IMR-90 (cell line): ENCODE data around the gene NAPB. TPM values are rescaled to one million over a fixed set of nuclear protein-coding genes. Genes with fewer than 3 reads are reported as not detected.

Source experiments
- ATAC-seq: fragments of 200-7000 bp; cut with Tn5 transposase; 2 replicates; pipeline ENCODE4 v1.9.1; 2020; ENCODE audit warnings: low read depth, mild to moderate bottlenecking, moderate library complexity
- BruUV-seq: library from RNA; stranded (reverse); fragments of 400-500 nt; replicated peaks from 2 replicates; lab custom pipeline; 2021; lab: Mats Ljungman, UMichigan
- CTCF ChIA-PET: fragments of 300-600 bp; formaldehyde crosslinking; extraction: SDS; loops from one replicate; lab custom pipeline; 2021; ENCODE audit warnings: antibody characterized with exemption; lab: Yijun Ruan, JAX
- POLR2A ChIA-PET: fragments of 300-600 bp; sonication (Branson Sonifier 250); formaldehyde crosslinking; loops from one replicate; lab custom pipeline; 2022; ENCODE audit warnings: antibody characterized with exemption; ENCODE audit not compliant: unreplicated experiment; lab: Charles Lee
- DNase-seq: peaks from one replicate; pipeline ENCODE4 v3.0.0; 2013
- H2AFZ ChIP-seq: replicated peaks from 2 replicates; pipeline ENCODE3; 2013; ENCODE audit warnings: low read length, mild to moderate bottlenecking; ENCODE audit not compliant: poor library complexity
- H2AK5ac ChIP-seq: 2 replicates; pipeline ENCODE4 v1.6.1; 2013; ENCODE audit warnings: low read depth, low read length, inconsistent platforms
- H2AK9ac ChIP-seq: replicated peaks from 2 replicates; pipeline ENCODE3; 2013; ENCODE audit warnings: mild to moderate bottlenecking, low read depth, low read length, moderate library complexity; ENCODE audit not compliant: poor library complexity
- H2BK120ac ChIP-seq: 2 replicates; pipeline ENCODE4 v1.6.1; 2013; ENCODE audit warnings: low read depth, low read length, inconsistent platforms
- H2BK15ac ChIP-seq: 3 replicates; pipeline ENCODE4 v1.6.1; 2013; ENCODE audit warnings: low read depth, low read length, inconsistent platforms
- H2BK20ac ChIP-seq: 2 replicates; pipeline ENCODE4 v1.6.1; 2013; ENCODE audit warnings: low read depth, mild to moderate bottlenecking, inconsistent platforms, low read length, moderate library complexity
- H2BK5ac ChIP-seq: 2 replicates; pipeline ENCODE4 v1.6.1; 2013; ENCODE audit warnings: mild to moderate bottlenecking, low read depth, low read length, inconsistent platforms; ENCODE audit not compliant: poor library complexity, severe bottlenecking
- H3K14ac ChIP-seq: replicated peaks from 2 replicates; pipeline ENCODE4 v1.6.1; 2013; ENCODE audit warnings: low read depth, low read length, inconsistent platforms
- H3K18ac ChIP-seq: 2 replicates; pipeline ENCODE4 v1.6.1; 2013; ENCODE audit warnings: low read depth, low read length, control low read depth
- H3K23ac ChIP-seq: 2 replicates; pipeline ENCODE4 v1.6.1; 2013; ENCODE audit warnings: low read depth, low read length, inconsistent platforms
- H3K27ac ChIP-seq: 2 replicates; pipeline ENCODE4 v1.5.1; 2013; ENCODE audit warnings: mild to moderate bottlenecking, control low read depth, low read length; ENCODE audit not compliant: insufficient read depth
- H3K27me3 ChIP-seq: 2 replicates; pipeline ENCODE4 v1.6.1; 2013; ENCODE audit warnings: low read length; ENCODE audit not compliant: control insufficient read depth, insufficient read depth
- H3K36me3 ChIP-seq: 2 replicates; pipeline ENCODE4 v1.6.1; 2013; ENCODE audit warnings: low read length, mixed read lengths; ENCODE audit not compliant: control insufficient read depth, insufficient read depth
- H3K4ac ChIP-seq: 2 replicates; pipeline ENCODE4 v1.6.1; 2013; ENCODE audit warnings: low read depth, low read length, inconsistent platforms
- H3K4me1 ChIP-seq: 2 replicates; pipeline ENCODE4 v1.6.1; 2013; ENCODE audit warnings: low read length, mixed read lengths; ENCODE audit not compliant: control insufficient read depth, insufficient read depth
- H3K4me2 ChIP-seq: 2 replicates; pipeline ENCODE4 v1.6.1; 2013; ENCODE audit warnings: low read depth, mild to moderate bottlenecking, control low read depth, low read length, moderate library complexity
- H3K4me3 ChIP-seq: 2 replicates; pipeline ENCODE4 v1.5.1; 2013; ENCODE audit warnings: low read depth, mild to moderate bottlenecking, control low read depth, low read length, moderate library complexity; ENCODE audit not compliant: insufficient read depth
- H3K56ac ChIP-seq: 2 replicates; pipeline ENCODE4 v1.6.1; 2013; ENCODE audit warnings: low read length, inconsistent platforms; ENCODE audit not compliant: insufficient read depth; ENCODE audit errors: extremely low read depth
- H3K79me1 ChIP-seq, 2 experiments: 2 replicates each; pipeline ENCODE4 v1.6.1; 2013; ENCODE audit warnings: low read length in 2 of 2, inconsistent platforms in 1 of 2, low read depth in 1 of 2
- H3K9ac ChIP-seq: 2 replicates; pipeline ENCODE4 v1.6.1; 2013; ENCODE audit warnings: low read depth, low read length, control low read depth
- H3K9me1 ChIP-seq: 2 replicates; pipeline ENCODE4 v1.6.1; 2013; ENCODE audit warnings: low read length, inconsistent platforms; ENCODE audit not compliant: insufficient read depth
- H3K9me3 ChIP-seq: 2 replicates; pipeline ENCODE4 v1.6.1; 2013; ENCODE audit warnings: low read length; ENCODE audit not compliant: control insufficient read depth, insufficient read depth
- H4K20me1 ChIP-seq: 2 replicates; pipeline ENCODE4 v1.6.1; 2013; ENCODE audit warnings: low read length, inconsistent platforms; ENCODE audit not compliant: insufficient read depth
- H4K5ac ChIP-seq: 2 replicates; pipeline ENCODE4 v1.6.1; 2013; ENCODE audit warnings: mild to moderate bottlenecking, low read depth, low read length, control low read depth
- H4K8ac ChIP-seq, 2 experiments: 2 replicates each; pipeline ENCODE4 v1.6.1; 2013; ENCODE audit warnings: low read depth in 2 of 2, low read length in 2 of 2, control low read depth in 1 of 2, inconsistent platforms in 1 of 2
- H4K91ac ChIP-seq: 2 replicates; pipeline ENCODE4 v1.6.1; 2013; ENCODE audit warnings: low read depth, low read length, inconsistent platforms; ENCODE audit not compliant: insufficient read depth
- BHLHE40 ChIP-seq: fragments of 150-350 bp; IDR thresholded peaks from 2 replicates; pipeline ENCODE4 v1.6.1; 2016; ENCODE audit warnings: mild to moderate bottlenecking, low read depth, low read length
- CEBPB ChIP-seq: IDR thresholded peaks from 2 replicates; pipeline ENCODE4 v1.6.1; 2012; ENCODE audit warnings: low read depth, low read length, improper control_type of control experiment
- CHD1 ChIP-seq: IDR thresholded peaks from 2 replicates; pipeline ENCODE4 v1.6.1; 2012; ENCODE audit warnings: low read depth, low read length, improper control_type of control experiment
- CTCF ChIP-seq: conservative IDR thresholded peaks from 2 replicates; pipeline ENCODE4 v1.5.1; 2012; ENCODE audit warnings: mild to moderate bottlenecking, low read depth, low read length, improper control_type of control experiment
- ELK1 ChIP-seq: fragments of 150-350 bp; IDR thresholded peaks from 2 replicates; pipeline ENCODE4 v1.6.1; 2016; ENCODE audit warnings: low read depth, mild to moderate bottlenecking, low read length, moderate library complexity, borderline replicate concordance
- FOS ChIP-seq: fragments of 150-350 bp; IDR thresholded peaks from 2 replicates; pipeline ENCODE4 v1.6.1; 2016; ENCODE audit warnings: low read depth, low read length
- MAFK ChIP-seq: IDR thresholded peaks from 2 replicates; pipeline ENCODE4 v1.6.1; 2012; ENCODE audit warnings: low read depth, low read length, improper control_type of control experiment
- MAZ ChIP-seq: IDR thresholded peaks from 2 replicates; pipeline ENCODE4 v1.6.1; 2012; ENCODE audit warnings: low read depth, mild to moderate bottlenecking, low read length, improper control_type of control experiment, moderate library complexity, borderline replicate concordance
- MXI1 ChIP-seq: IDR thresholded peaks from 2 replicates; pipeline ENCODE4 v1.6.1; 2012; ENCODE audit warnings: low read depth, mild to moderate bottlenecking, low read length, moderate library complexity, borderline replicate concordance
- NFE2L2 ChIP-seq: fragments of 150-350 bp; IDR thresholded peaks from 2 replicates; pipeline ENCODE4 v1.6.1; 2016; ENCODE audit warnings: low read depth, mild to moderate bottlenecking, low read length
- POLR2A ChIP-seq: IDR thresholded peaks from 2 replicates; pipeline ENCODE4 v1.6.1; 2012; ENCODE audit warnings: mild to moderate bottlenecking, low read depth, low read length
- RAD21 ChIP-seq: IDR thresholded peaks from 2 replicates; pipeline ENCODE4 v1.6.1; 2012; ENCODE audit warnings: low read length, improper control_type of control experiment
- RCOR1 ChIP-seq: IDR thresholded peaks from 2 replicates; pipeline ENCODE4 v1.6.1; 2012; ENCODE audit warnings: mild to moderate bottlenecking, low read length, improper control_type of control experiment; ENCODE audit not compliant: insufficient replicate concordance
- RFX5 ChIP-seq: IDR thresholded peaks from 2 replicates; pipeline ENCODE4 v1.8.0; 2012; ENCODE audit warnings: low read depth, mild to moderate bottlenecking, low read length, moderate library complexity
- SMC3 ChIP-seq: fragments of 150-350 bp; IDR thresholded peaks from 2 replicates; pipeline ENCODE4 v1.6.1; 2016; ENCODE audit warnings: low read depth, mild to moderate bottlenecking, antibody characterized with exemption, low read length, moderate library complexity
- USF2 ChIP-seq: fragments of 150-350 bp; IDR thresholded peaks from 2 replicates; pipeline ENCODE4 v1.6.1; 2017; ENCODE audit warnings: mild to moderate bottlenecking, antibody characterized with exemption, low read length, low read depth
- WGBS, 2 experiments: methylation state at CpG; one replicate each; pipeline versions ENCODE4 v1.1.5 to v1.1.7; 2013; ENCODE audit warnings: missing lambda C conversion rate in 2 of 2; ENCODE audit not compliant: insufficient read length in 1 of 2; ENCODE audit errors: extremely low coverage in 2 of 2; 5-methylcytosine and 5-hydroxymethylcytosine counted together
- dilution Hi-C: fragments of 300-500 bp; cut with HindIII; formaldehyde crosslinking; loops from one replicate; pipeline ENCODE4 v1.14.3; 2018; ENCODE audit warnings: low sequenced_read_pairs; ENCODE audit not compliant: unreplicated experiment
- in situ Hi-C: fragments of 300-500 bp; cut with MboI; formaldehyde crosslinking; loops from 3 replicates; pipeline ENCODE4 v1.14.3; 2019; ENCODE audit warnings: low sequenced_read_pairs, inconsistent platforms, mixed read lengths
- intact Hi-C: fragments of 100-400 bp; cut with micrococcal nuclease; formaldehyde crosslinking; loops from 2 replicates; pipeline ENCODE4 v1.10.0; 2022
- polyA plus RNA-seq, 3 experiments: library from polyadenylated mRNA; depleted of rRNA; stranded (reverse); fragments of >200 nt; gene quantifications; 2 replicates each; pipeline ENCODE4 v1.2.3, GENCODE V29; 2012; ENCODE audit warnings: low replicate concordance in 1 of 3
- total RNA-seq: library from RNA; depleted of rRNA; stranded (reverse); fragments of >200 nt; gene quantifications from 2 replicates; pipeline ENCODE4 v1.2.3, GENCODE V29; 2012

The NAPB gene
- total and polyA plus RNA-seq, 2 of the 4 experiments (the other 2 are of a cell fraction): 4.4 to 5.2 TPM

- H3K4me1 ChIP-seq: peaks cover 8% of the 10 kb centered on the region
- H2BK15ac ChIP-seq: no peak overlapping the region
- 0 out of 2 replicates have a peak, but pooled peaks cover 4% of the 10 kb centered on the region for H3K9me1 ChIP-seq
- no peak overlapping the region for H2AK9ac ChIP-seq
- ATAC-seq: no peak
- H4K8ac ChIP-seq: no peak overlapping the region
- dilution Hi-C loops (no loop called here), intact Hi-C loops (no loop called here), in situ Hi-C loops (no loop called here)
- no peaks in the 10 kb centered on the region for H3K36me3 ChIP-seq
- no peak overlapping the region for H4K5ac ChIP-seq
- CTCF ChIA-PET: interaction anchor here (1.4 kb wide), 1 partner anchor 31 kb away, joined by 3 read pairs; no protein-coding TSS in a partner anchor
- H3K4me3 ChIP-seq: no peak overlapping the region
- no peak overlapping the region for H3K18ac ChIP-seq
- H4K20me1 ChIP-seq: peaks cover 31% of the 10 kb centered on the region
- no peak overlapping the region for H3K4ac ChIP-seq
- no peak for DNase-seq
- no CpG with 5 or more reads among the region's 5 CpGs for WGBS, 2 experiments
- H3K9me3 ChIP-seq: no peaks in the 10 kb centered on the region
- no TSS peak for BruUV-seq
- H3K14ac ChIP-seq: no peak overlapping the region
- no peak overlapping the region for H3K56ac ChIP-seq
- no peak overlapping the region for H2BK5ac ChIP-seq
- H3K4me2 ChIP-seq: no peak overlapping the region
- H3K27ac ChIP-seq: no peak overlapping the region
- no peak overlapping the region for H2AFZ ChIP-seq
- no peaks in the 10 kb centered on the region for H3K27me3 ChIP-seq
- peaks cover 3 to 42% of the 10 kb centered on the region in 2 experiments for H3K79me1 ChIP-seq
- H3K9ac ChIP-seq: no peak overlapping the region
- no peak overlapping the region for H2BK20ac ChIP-seq
- H3K23ac ChIP-seq: no peak overlapping the region
- no peak overlapping the region for H4K91ac ChIP-seq
- POLR2A ChIA-PET: no interaction called here
- no peak overlapping the region for H2AK5ac ChIP-seq
- TF ChIP-seq RCOR1 (no peak), USF2 (no peak), ELK1 (no peak), RFX5 (no peak), CEBPB (no peak), MXI1 (no peak), POLR2A (no peak), RAD21 (no peak), MAFK (no peak), BHLHE40 (no peak), MAZ (no peak), FOS (no peak), CTCF (no peak), CHD1 (no peak), SMC3 (no peak), NFE2L2 (no peak)
- H2BK120ac ChIP-seq: no peak overlapping the region
Measured at GRCh38 chr20:23415555-23415954, 5.7 kb downstream of the NAPB start.
